COLO668 (cell line): ENCODE data around the gene C1orf232.
A peak's percentile ranks its signal among the peaks of the same experiment; 100 is the strongest.

Experiments
- DNase-seq: peaks from one replicate; lab custom pipeline; 2025; ENCODE audit not compliant: unreplicated experiment; lab: John Stamatoyannopoulos, UW

Gene C1orf232

GRCh38 chr1:26180010-26180506 is 11.3 kb upstream of the C1orf232 start:
- no peak for DNase-seq

- DNase-seq = peak; percentile 89
These were observed 8.5 kb upstream of the C1orf232 start, which contains the start of gene CNKSR1 for GRCh38 chr1:26177182-26177684. TSS of gene CNKSR1 (plus strand) at chr1:26177491. CDS start at chr1:26177548, 57 bp downstream.

- DNase-seq = no peak
These were observed 6.6 kb upstream of the C1orf232 start for GRCh38 chr1:26175346-26175745.

GRCh38 chr1:26171084-26172072 is 2.6 kb upstream of the C1orf232 start, which contains the start of gene ZNF593OS:
TSS of gene ZNF593OS (minus strand) at chr1:26171832. CDS start at chr1:26171661, 171 bp downstream.
- DNase-seq = no peak

GRCh38 chr1:26170472-26170821 is 1.7 kb upstream of the C1orf232 start:
- DNase-seq = no peak

GRCh38 chr1:26169669-26170471 is 1.1 kb upstream of the C1orf232 start, which contains the start of gene ZNF593:
TSS of gene ZNF593 (plus strand) at chr1:26169908. CDS start at chr1:26169984, 76 bp downstream.
- peak; percentile 98 for DNase-seq

- DNase-seq = no peak
These were observed 413 bp upstream of the C1orf232 start for GRCh38 chr1:26169198-26169554.

- no peak for DNase-seq
These were observed 2.0 kb downstream of the C1orf232 start for GRCh38 chr1:26166719-26167281.

- no peak for DNase-seq
These were observed 3.6 kb downstream of the C1orf232 start for GRCh38 chr1:26164861-26165842.

- DNase-seq = peak; percentile 62
These were observed 4.5 kb downstream of the C1orf232 start for GRCh38 chr1:26164036-26164860.

GRCh38 chr1:26163684-26164035 is 5.1 kb downstream of the C1orf232 start:
- no peak for DNase-seq

- DNase-seq = no peak
These were observed 6.5 kb downstream of the C1orf232 start for GRCh38 chr1:26162220-26162709.

- DNase-seq = peak; percentile 84
These were observed 7.1 kb downstream of the C1orf232 start for GRCh38 chr1:26161415-26162219.

- no peak for DNase-seq
These were observed 8.0 kb downstream of the C1orf232 start for GRCh38 chr1:26160527-26161414.

GRCh38 chr1:26159743-26160039 is 9.1 kb downstream of the C1orf232 start:
- no peak for DNase-seq

- DNase-seq = no peak
These were observed 9.6 kb downstream of the C1orf232 start, which contains the start of gene FAM110D for GRCh38 chr1:26158908-26159742. TSS of gene FAM110D (plus strand) at chr1:26159079. CDS start at chr1:26161292, 2,213 bp downstream.
